Measurements from ENCODE around the gene SEC61A1. TPM values are rescaled to one million over a fixed set of nuclear protein-coding genes. Genes with fewer than 3 reads are reported as not detected.

The SEC61A1 gene
- total and polyA plus RNA-seq, 2 donors, result 99.7 to 124 TPM

Small RNA genes lying within 50 kb of the gene (small RNA-seq; reads per million reads assigned to genes)
- gene RNU2-37P, result not detected

Other genes with a start within 250 kb of the SEC61A1 start
- gene MGLL, start 229.9 kb upstream of the SEC61A1 start, total RNA-seq, result 23.4 TPM
- 83.0 TPM for gene MGLL, start 229.9 kb upstream of the SEC61A1 start, polyA plus RNA-seq
- 2.7 TPM for gene KBTBD12, start 137.2 kb upstream of the SEC61A1 start, total RNA-seq
- gene KBTBD12, start 137.2 kb upstream of the SEC61A1 start, polyA plus RNA-seq, result 1.1 TPM
- 24.2 TPM for gene RUVBL1, start 71.4 kb downstream of the SEC61A1 start, total RNA-seq
- 28.5 TPM for gene RUVBL1, start 71.4 kb downstream of the SEC61A1 start, polyA plus RNA-seq
- gene EEFSEC, start 101.0 kb downstream of the SEC61A1 start, total RNA-seq, result 4.2 TPM
- 18.5 TPM for gene EEFSEC, start 101.0 kb downstream of the SEC61A1 start, polyA plus RNA-seq

Measured in urinary bladder (tissue), 2 donors.